ENCODE results near the gene COG7. TPM values are rescaled to one million over a fixed set of nuclear protein-coding genes. Genes with fewer than 3 reads are reported as not detected.

COG7 gene
- total RNA-seq, 4 donors from 2014 or later, result 17.5 to 22.6 (median 18.0) TPM

- intact Hi-C loops (cut with DNase I; ENCODE audit: low total_unique reads), result no loop called here
- DNase-seq (ENCODE audit: low spot score in 2 of 2), result no peak
- 78 to 79% methylated on average over 16 to 17 of the region's 17 CpGs for WGBS, 2 donors
These were observed 78.1 kb downstream of the COG7 start for GRCh38 chr16:23374721-23375510.

GRCh38 chr16:23373436-23374219 is 79.4 kb downstream of the COG7 start:
- intact Hi-C loops (cut with DNase I; ENCODE audit: low total_unique reads), result no loop called here
- TF ChIP-seq POLR2A (IDR thresholded peaks at IDR 0.05) (no peak), CTCF (IDR thresholded peaks at IDR 0.05) (no peak)
- no peak overlapping the region for H3K4me3 ChIP-seq (ENCODE audit: low read depth, poor library complexity, severe bottlenecking)
- WGBS, 2 donors, result 85 to 88% methylated on average over 12 of the region's 13 CpGs
- DNase-seq (ENCODE audit: low spot score in 2 of 2), result no peak

More at GRCh38 chr16:23374721-23375510, 78.1 kb downstream of the COG7 start:
- no peak overlapping the region for H3K4me3 ChIP-seq (ENCODE audit: low read depth, poor library complexity, severe bottlenecking)
- TF ChIP-seq POLR2A (IDR thresholded peaks at IDR 0.05) (no peak), CTCF (IDR thresholded peaks at IDR 0.05) (no peak)

- DNase-seq (ENCODE audit: low spot score in 2 of 2), result no peak
- H3K4me3 ChIP-seq (ENCODE audit: low read depth, poor library complexity, severe bottlenecking), result no peak overlapping the region
- intact Hi-C loops (cut with DNase I; ENCODE audit: low total_unique reads), result no loop called here
- 85% methylated on average over 8 to 9 of the region's 9 CpGs for WGBS, 2 donors
- TF ChIP-seq POLR2A (IDR thresholded peaks at IDR 0.05) (no peak), CTCF (IDR thresholded peaks at IDR 0.05) (no peak)
These were observed 81.6 kb downstream of the COG7 start for GRCh38 chr16:23371368-23371767.

- no peak for DNase-seq (ENCODE audit: low spot score in 2 of 2)
- intact Hi-C loops (cut with DNase I; ENCODE audit: low total_unique reads), result no loop called here
- no peak for TF ChIP-seq POLR2A (IDR thresholded peaks at IDR 0.05)
- no peak for TF ChIP-seq CTCF (IDR thresholded peaks at IDR 0.05)
- 59% methylated on average over 7 of the region's 7 CpGs; no CpG with 5 or more reads in 1 of the 2 donors for WGBS, 2 donors
- no peak overlapping the region for H3K4me3 ChIP-seq (ENCODE audit: low read depth, poor library complexity, severe bottlenecking)
These were observed 83.6 kb downstream of the COG7 start for GRCh38 chr16:23369416-23369815.

GRCh38 chr16:23368469-23368868 is 84.5 kb downstream of the COG7 start:
- H3K4me3 ChIP-seq (ENCODE audit: low read depth, poor library complexity, severe bottlenecking), result no peak overlapping the region
- intact Hi-C loops (cut with DNase I; ENCODE audit: low total_unique reads), result no loop called here
- TF ChIP-seq POLR2A (IDR thresholded peaks at IDR 0.05) (no peak), CTCF (IDR thresholded peaks at IDR 0.05) (no peak)
- DNase-seq (ENCODE audit: low spot score in 2 of 2), result no peak
- WGBS, 2 donors, result 60 to 63% methylated on average over 5 of the region's 5 CpGs
